Kidney glomerular epithelial cell (primary cell): ENCODE data around the gene CCDC85C.
A peak's percentile ranks its signal among the peaks of the same experiment; 100 is the strongest.

Experiments used
- DNase-seq: peaks from one replicate; lab custom pipeline; 2025; lab: John Stamatoyannopoulos, UW

The CCDC85C gene

GRCh38 chr14:99539491-99539890 lies 64.5 kb downstream of the CCDC85C start:
- DNase-seq = no peak

GRCh38 chr14:99538733-99539132 lies 65.3 kb downstream of the CCDC85C start:
- DNase-seq = no peak

- DNase-seq = no peak
Measured at GRCh38 chr14:99538275-99538674, 65.7 kb downstream of the CCDC85C start.

- DNase-seq = peak; percentile 72
Measured at GRCh38 chr14:99537399-99537798, 66.6 kb downstream of the CCDC85C start.

GRCh38 chr14:99535908-99536778 lies 67.9 kb downstream of the CCDC85C start:
- DNase-seq = no peak

GRCh38 chr14:99535448-99535847 lies 68.6 kb downstream of the CCDC85C start:
- DNase-seq = no peak

GRCh38 chr14:99534863-99535262 lies 69.1 kb downstream of the CCDC85C start:
- peak; percentile 75 for DNase-seq

- DNase-seq = no peak
Measured at GRCh38 chr14:99534333-99534732, 69.7 kb downstream of the CCDC85C start.

GRCh38 chr14:99532310-99532709 lies 71.7 kb downstream of the CCDC85C start:
- no peak for DNase-seq

- DNase-seq = peak; percentile 41
Measured at GRCh38 chr14:99531251-99532096, 72.5 kb downstream of the CCDC85C start.

- no peak for DNase-seq
Measured at GRCh38 chr14:99530407-99531155, 73.4 kb downstream of the CCDC85C start.

GRCh38 chr14:99529899-99530298 lies 74.1 kb downstream of the CCDC85C start:
- DNase-seq = no peak

GRCh38 chr14:99527427-99528076 lies 76.5 kb downstream of the CCDC85C start:
- DNase-seq = no peak

GRCh38 chr14:99527026-99527425 lies 77.0 kb downstream of the CCDC85C start:
- no peak for DNase-seq

GRCh38 chr14:99525699-99526080 lies 78.3 kb downstream of the CCDC85C start:
- DNase-seq = no peak

- peak; percentile 7 for DNase-seq
Measured at GRCh38 chr14:99524804-99525698, 79.0 kb downstream of the CCDC85C start.

GRCh38 chr14:99524091-99524661 lies 79.8 kb downstream of the CCDC85C start:
- no peak for DNase-seq

- no peak for DNase-seq
Measured at GRCh38 chr14:99523704-99524055, 80.3 kb downstream of the CCDC85C start.

- no peak for DNase-seq
Measured at GRCh38 chr14:99522934-99523703, 80.9 kb downstream of the CCDC85C start.

- peak; percentile 63 for DNase-seq
Measured at GRCh38 chr14:99522457-99522891, 81.5 kb downstream of the CCDC85C start.
